Activated CD4-positive, CD25-positive, alpha-beta regulatory T cell treated with anti-CD3 and anti-CD28 coated beads, Interleukin-2, amount 50 U/mL, for 16 hours (primary cell): Measurements from ENCODE around the gene HSPA13.
A peak's percentile ranks its signal among the peaks of the same experiment; 100 is the strongest.
"Not testable (repeated sequence)": the region's sequence is repeated elsewhere in the genome, so short reads cannot be mapped to it uniquely, and the experiment has no call there.

Experiments
- DNase-seq: peaks from one replicate; pipeline ENCODE4 v3.0.0-alpha.2; 2020; ENCODE audit warnings: low read depth, low spot score

Gene HSPA13

GRCh38 chr21:14382835-14383595 lies at the start of gene HSPA13:
Gene HSPA13 (minus strand): TSS chr21:14383146. CDS start chr21:14383119, 27 bp downstream.
- DNase-seq, result peak; percentile 99

GRCh38 chr21:14418920-14419319 lies 36.0 kb upstream of the HSPA13 start:
- DNase-seq, result no peak

- DNase-seq, result no peak
Observed at GRCh38 chr21:14414932-14415508, 32.1 kb upstream of the HSPA13 start.

GRCh38 chr21:14405962-14406361 lies 23.0 kb upstream of the HSPA13 start:
- DNase-seq, result no peak

- no peak for DNase-seq
Observed at GRCh38 chr21:14405225-14405624, 22.3 kb upstream of the HSPA13 start.

- DNase-seq, result no peak
Observed at GRCh38 chr21:14403681-14404318, 20.9 kb upstream of the HSPA13 start.

GRCh38 chr21:14401217-14401616 lies 18.3 kb upstream of the HSPA13 start:
- no peak for DNase-seq

GRCh38 chr21:14388282-14388681 lies 5.3 kb upstream of the HSPA13 start:
- no peak for DNase-seq

GRCh38 chr21:14384453-14384852 lies 1.5 kb upstream of the HSPA13 start:
- DNase-seq, result no peak

GRCh38 chr21:14383596-14384180 lies 742 bp upstream of the HSPA13 start:
- DNase-seq, result no peak

GRCh38 chr21:14382486-14382834 lies 486 bp downstream of the HSPA13 start:
- no peak for DNase-seq

GRCh38 chr21:14376854-14377253 lies 6.1 kb downstream of the HSPA13 start:
- no peak for DNase-seq

- DNase-seq, result no peak
Observed at GRCh38 chr21:14366998-14367397, 15.9 kb downstream of the HSPA13 start.

- no peak for DNase-seq
Observed at GRCh38 chr21:14361958-14362357, 21.0 kb downstream of the HSPA13 start.

GRCh38 chr21:14358775-14359174 lies 24.2 kb downstream of the HSPA13 start:
- no peak for DNase-seq

- DNase-seq, result no peak
Observed at GRCh38 chr21:14356746-14357145, 26.2 kb downstream of the HSPA13 start.

GRCh38 chr21:14354515-14354914 lies 28.4 kb downstream of the HSPA13 start:
- DNase-seq, result no peak

- no peak for DNase-seq
Observed at GRCh38 chr21:14353726-14354125, 29.2 kb downstream of the HSPA13 start.

- no peak for DNase-seq
Observed at GRCh38 chr21:14353231-14353630, 29.7 kb downstream of the HSPA13 start.

GRCh38 chr21:14327346-14327745 lies 55.6 kb downstream of the HSPA13 start:
- DNase-seq, result not testable (repeated sequence)

GRCh38 chr21:14325595-14325994 lies 57.4 kb downstream of the HSPA13 start:
- no peak for DNase-seq
